ENCODE results near the gene APCDD1L. TPM values are rescaled to one million over a fixed set of nuclear protein-coding genes. Genes with fewer than 3 reads are reported as not detected.

APCDD1L gene
- total RNA-seq, 4 donors from 2014 or later, result 0.21 to 0.30 TPM; not detected in 2

DNA sequence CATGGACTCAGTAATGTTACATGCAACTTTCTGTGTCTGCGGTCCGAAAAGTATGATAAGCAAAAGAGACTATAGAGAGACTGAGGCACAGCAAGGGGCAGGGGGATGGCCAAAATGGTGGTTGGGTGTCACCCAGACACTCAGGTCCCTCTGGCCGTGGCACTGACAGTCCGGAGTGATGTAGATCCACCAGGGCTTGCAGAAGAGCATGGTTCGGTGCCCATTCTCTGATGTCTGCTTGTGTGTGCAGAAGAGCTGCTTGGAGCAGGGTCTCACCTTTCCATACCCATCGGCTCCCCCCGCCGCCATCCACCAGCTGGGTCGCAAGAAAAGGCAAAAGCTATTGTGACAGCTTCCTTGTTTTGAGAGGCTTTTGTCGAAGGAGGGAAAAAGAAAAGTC lies 6.6 kb upstream of the APCDD1L start:
- no peaks in the 10 kb centered on the region for H3K36me3 ChIP-seq
- 84 to 85% methylated on average over 10 of the region's 10 CpGs for WGBS, 2 donors
- no peak overlapping the region for H3K27ac ChIP-seq

DNA sequence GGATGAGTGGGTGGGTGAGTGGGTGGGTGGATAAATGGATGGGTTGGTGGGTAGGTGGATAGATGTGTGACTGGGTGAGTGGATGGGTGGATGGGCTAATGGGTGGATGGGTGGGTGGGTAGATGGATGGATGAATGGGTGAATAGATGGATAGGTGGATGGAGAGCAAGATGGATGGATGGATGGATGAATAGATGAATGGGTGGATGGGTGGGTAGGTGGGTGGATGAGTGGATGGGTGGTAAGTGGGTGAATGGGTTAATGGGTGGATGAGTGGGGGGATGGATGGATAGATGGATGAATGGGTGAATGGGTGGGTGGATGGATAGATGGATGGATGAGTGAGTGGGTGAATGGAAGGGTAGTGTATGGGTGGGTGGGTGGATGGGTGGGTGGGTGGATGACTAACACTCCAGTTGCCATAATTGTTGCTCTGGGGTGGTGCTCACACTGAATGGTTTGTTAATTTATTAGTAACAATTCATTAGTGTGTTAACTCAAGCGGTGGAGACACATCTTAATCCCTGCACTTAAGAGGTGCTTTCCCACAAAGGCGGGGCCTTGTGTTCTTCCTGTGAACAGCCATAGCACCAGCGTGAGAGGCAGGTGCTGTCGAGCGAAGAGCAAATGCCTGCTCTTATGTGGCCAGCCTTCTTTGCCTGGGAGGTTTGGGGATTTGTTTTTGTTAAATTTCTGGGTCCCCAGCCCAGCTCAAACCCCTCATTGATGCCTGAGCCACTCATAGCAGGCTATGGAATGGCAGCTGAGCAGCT lies 4.9 kb upstream of the APCDD1L start:
- Histone ChIP-seq H3K27me3 (peaks cover 0 to 5% of the 10 kb centered on the region in 2 donors), H3K4me1 (peaks cover 0 to under 1% (median 0%) of the 10 kb centered on the region in 4 donors), H3K36me3 (no peaks in the 10 kb centered on the region), H3K27ac (no peak overlapping the region), H3K9me3 (peaks cover 0 to 4% (median 0%) of the 10 kb centered on the region in 4 donors), H3K4me3 (no peak overlapping the region)
- WGBS, 2 donors, result 91 to 93% methylated on average over 5 of the region's 5 CpGs
- TF ChIP-seq, protein P1, sequence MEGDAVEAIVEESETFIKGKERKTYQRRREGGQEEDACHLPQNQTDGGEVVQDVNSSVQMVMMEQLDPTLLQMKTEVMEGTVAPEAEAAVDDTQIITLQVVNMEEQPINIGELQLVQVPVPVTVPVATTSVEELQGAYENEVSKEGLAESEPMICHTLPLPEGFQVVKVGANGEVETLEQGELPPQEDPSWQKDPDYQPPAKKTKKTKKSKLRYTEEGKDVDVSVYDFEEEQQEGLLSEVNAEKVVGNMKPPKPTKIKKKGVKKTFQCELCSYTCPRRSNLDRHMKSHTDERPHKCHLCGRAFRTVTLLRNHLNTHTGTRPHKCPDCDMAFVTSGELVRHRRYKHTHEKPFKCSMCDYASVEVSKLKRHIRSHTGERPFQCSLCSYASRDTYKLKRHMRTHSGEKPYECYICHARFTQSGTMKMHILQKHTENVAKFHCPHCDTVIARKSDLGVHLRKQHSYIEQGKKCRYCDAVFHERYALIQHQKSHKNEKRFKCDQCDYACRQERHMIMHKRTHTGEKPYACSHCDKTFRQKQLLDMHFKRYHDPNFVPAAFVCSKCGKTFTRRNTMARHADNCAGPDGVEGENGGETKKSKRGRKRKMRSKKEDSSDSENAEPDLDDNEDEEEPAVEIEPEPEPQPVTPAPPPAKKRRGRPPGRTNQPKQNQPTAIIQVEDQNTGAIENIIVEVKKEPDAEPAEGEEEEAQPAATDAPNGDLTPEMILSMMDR (IDR thresholded peaks at IDR 0.05), result no peak
- TF ChIP-seq EP300 (IDR thresholded peaks at IDR 0.05) (no peak), POLR2A (IDR thresholded peaks at IDR 0.05) (no peak)
- DNase-seq (ENCODE audit: low spot score in 2 of 2), result no peak

More for the DNA sequence above, 6.6 kb upstream of the APCDD1L start:
- no peak overlapping the region for H3K4me3 ChIP-seq
- TF ChIP-seq POLR2A (IDR thresholded peaks at IDR 0.05) (no peak), EP300 (IDR thresholded peaks at IDR 0.05) (no peak)
- TF ChIP-seq, protein P1 (IDR thresholded peaks at IDR 0.05), result no peak
- H3K9me3 ChIP-seq, result peaks cover 0 to 20% (median under 1%) of the 10 kb centered on the region in 4 donors
- DNase-seq (ENCODE audit: low spot score in 2 of 2), result no peak
- no peaks in the 10 kb centered on the region for H3K4me1 ChIP-seq
- H3K27me3 ChIP-seq, result no peaks in the 10 kb centered on the region

DNA sequence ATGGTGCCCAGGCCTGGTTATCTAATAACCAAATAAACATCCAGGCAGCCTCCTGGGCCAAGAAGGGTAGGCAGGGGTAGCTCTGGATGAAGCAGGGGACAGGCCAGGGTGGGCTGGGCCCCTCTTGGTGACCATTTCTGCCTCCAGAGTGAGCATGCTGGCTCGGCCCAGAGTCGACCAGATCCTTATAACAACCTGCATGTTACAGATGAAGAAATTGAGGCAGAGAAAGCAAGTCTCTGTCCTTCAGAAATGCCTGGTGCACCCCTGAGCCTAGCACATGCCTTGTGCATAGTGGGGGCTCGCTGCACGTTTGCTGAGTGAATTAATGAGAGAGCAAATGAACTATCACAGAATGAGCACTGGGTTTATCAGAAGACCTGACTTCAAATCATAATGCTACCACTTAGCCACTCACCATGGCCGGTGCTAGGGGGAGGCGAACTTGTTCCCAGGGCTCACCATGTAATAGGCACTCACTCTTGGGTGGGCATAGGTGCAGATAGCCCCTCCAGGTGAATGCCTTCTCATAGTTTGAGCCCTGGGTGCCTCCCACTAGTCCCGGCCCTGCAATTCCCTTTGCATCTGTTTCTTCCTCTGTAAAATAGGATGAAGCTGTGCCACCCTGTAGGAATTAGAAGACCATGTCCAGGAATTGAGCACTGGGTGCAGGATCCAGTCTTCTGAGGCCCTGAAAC lies 3.8 kb upstream of the APCDD1L start:
- 87 to 90% methylated on average over 7 of the region's 7 CpGs for WGBS, 2 donors
- TF ChIP-seq POLR2A (IDR thresholded peaks at IDR 0.05) (no peak), EP300 (IDR thresholded peaks at IDR 0.05) (no peak)
- TF ChIP-seq, protein P1 (IDR thresholded peaks at IDR 0.05), result no peak
- Histone ChIP-seq H3K9me3 (no peaks in the 10 kb centered on the region), H3K4me1 (peaks cover 0 to 9% (median 0%) of the 10 kb centered on the region in 4 donors), H3K27me3 (peaks cover 0 to 16% of the 10 kb centered on the region in 2 donors), H3K4me3 (no peak overlapping the region), H3K36me3 (no peaks in the 10 kb centered on the region), H3K27ac (no peak overlapping the region)
- DNase-seq (ENCODE audit: low spot score in 2 of 2), result no peak

DNA sequence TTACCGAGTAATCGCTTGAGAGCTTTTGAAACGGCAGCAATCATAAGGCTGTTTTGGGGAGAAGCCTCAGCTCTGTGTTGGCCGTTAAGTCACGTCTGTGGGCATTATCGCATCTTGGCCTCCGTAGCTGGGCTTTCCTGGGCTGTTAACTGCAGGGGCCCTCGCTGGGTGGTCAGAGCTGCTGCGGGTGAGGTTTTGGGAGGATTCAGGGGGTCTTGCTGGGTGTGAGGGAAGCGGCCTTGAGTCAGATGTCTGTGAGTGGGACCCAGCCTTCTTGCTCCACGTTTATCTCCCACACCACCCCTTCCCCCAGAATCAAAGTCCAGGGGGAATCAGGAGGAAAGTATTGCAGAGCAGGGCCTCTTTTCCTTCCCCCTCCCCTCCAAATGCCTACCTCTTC lies 3.2 kb upstream of the APCDD1L start:
- Histone ChIP-seq H3K4me3 (no peak overlapping the region), H3K36me3 (no peaks in the 10 kb centered on the region), H3K4me1 (peaks cover 0 to 9% (median 0%) of the 10 kb centered on the region in 4 donors), H3K27ac (no peak overlapping the region), H3K27me3 (peaks cover 0 to 23% of the 10 kb centered on the region in 2 donors), H3K9me3 (no peaks in the 10 kb centered on the region)
- WGBS, 2 donors, result 42 to 53% methylated on average over 11 of the region's 11 CpGs
- TF ChIP-seq POLR2A (IDR thresholded peaks at IDR 0.05) (no peak), EP300 (IDR thresholded peaks at IDR 0.05) (no peak)
- TF ChIP-seq, protein P1 (IDR thresholded peaks at IDR 0.05), result no peak
- no peak for DNase-seq (ENCODE audit: low spot score in 2 of 2)
